GM19035 (cell line): ENCODE data around the gene NPR2.

Experiments used
- ATAC-seq: cut with Tn5 transposase; IDR thresholded peaks from one replicate; pipeline ENCODE4 v1.9.1; 2021; ENCODE audit not compliant: unreplicated experiment

Gene NPR2

DNA sequence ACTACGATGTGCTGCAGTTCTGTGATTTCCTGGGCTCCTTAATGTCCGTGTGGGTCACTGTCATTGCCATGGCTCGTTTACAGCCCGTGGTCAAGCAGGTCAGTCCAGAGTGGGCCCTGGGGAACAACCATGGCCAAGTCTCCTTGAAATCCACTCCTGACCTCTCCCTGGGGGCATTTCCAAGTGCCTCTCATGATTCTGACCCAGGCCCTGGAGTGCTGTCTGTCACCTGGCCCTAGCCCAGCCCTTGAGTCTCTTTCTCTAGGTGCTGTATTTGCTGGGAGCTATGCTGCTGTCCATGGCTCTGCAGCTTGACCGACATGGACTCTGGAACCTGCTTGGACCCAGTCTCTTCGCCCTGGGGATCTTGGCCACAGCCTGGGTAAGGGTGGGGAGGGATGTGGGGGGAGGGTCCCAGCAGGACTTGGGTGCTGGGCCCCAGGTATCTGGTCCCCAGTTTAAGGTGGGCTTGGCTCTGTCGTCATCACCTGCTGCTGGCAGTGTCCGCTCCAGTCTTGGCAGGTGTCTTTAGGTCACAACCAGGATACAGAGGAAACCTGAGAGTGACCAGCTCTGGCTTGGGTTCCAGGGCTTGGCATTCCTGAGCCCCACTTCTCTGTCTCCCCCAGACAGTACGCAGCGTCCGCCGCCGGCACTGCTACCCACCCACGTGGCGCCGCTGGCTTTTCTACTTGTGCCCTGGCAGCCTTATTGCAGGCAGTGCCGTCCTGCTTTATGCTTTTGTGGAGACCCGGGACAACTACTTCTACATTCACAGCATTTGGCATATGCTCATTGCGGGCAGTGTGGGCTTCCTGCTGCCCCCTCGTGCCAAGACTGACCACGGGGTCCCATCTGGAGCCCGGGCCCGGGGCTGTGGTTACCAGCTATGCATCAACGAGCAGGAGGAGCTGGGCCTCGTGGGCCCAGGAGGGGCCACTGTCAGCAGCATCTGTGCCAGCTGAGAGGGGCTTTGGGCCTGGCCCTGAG lies 61.8 kb downstream of the NPR2 start:
- ATAC-seq = no peak

GRCh38 chr9:35854091-35854762 lies 62.8 kb downstream of the NPR2 start:
- no peak for ATAC-seq

DNA sequence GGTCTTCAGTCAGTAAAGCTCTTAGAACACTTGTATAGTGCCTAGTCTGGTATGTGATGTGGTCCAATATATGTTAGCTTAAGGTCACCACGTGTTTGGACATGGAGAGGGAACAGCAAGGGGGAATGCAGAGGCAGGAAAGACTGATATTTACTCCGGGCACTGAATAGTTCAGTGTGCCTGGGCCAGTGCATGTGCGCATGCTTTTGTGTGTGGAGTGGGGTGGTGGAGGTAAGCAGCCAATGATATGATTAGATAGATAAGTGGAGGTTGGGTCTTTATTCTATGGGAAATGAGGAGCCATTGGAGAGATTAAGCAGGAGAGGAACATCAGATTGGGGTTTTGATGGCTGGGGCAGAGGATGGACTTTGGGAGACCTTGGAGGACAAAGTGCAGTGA lies 64.8 kb downstream of the NPR2 start:
- ATAC-seq = no peak

- no peak for ATAC-seq
Measured at GRCh38 chr9:35856882-35857281, 65.5 kb downstream of the NPR2 start.

DNA sequence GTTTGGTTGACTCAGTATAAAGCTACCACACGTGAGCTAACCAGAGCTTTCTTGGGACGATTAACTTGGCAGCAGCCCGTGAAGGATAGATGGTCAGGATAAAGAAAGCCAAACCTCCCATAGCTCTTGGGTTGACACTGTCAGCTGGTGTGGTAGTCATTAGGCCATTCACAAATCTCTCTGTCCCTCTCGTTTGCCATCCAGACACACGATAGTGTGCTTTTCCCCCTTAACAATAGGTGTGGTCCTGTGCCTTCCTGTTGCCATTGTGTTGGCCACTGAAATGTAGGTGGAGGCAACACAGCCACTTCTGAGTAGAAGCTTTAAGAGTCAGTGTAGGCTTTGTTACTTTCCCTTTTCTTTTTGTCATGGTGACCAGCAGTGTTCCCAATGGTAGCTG lies 67.1 kb downstream of the NPR2 start:
- ATAC-seq = no peak
